GM23338 (cell line): ENCODE data around the gene CRYL1. TPM values are rescaled to one million over a fixed set of nuclear protein-coding genes. Genes with fewer than 3 reads are reported as not detected.

ENCODE experiments used
- ATAC-seq: fragments of 200-7000 bp; cut with Tn5 transposase; 3 replicates; pipeline ENCODE4 v1.9.1; 2020
- DNase-seq: peaks from one replicate; pipeline ENCODE4 v3.0.0-alpha.2; 2015; ENCODE audit warnings: low spot score
- H2AFZ ChIP-seq: fragments of 200-600 bp; sonication (generic); 2 replicates; pipeline ENCODE4 v1.8.0; 2016; ENCODE audit warnings: antibody characterized with exemption, mild to moderate bottlenecking, moderate library complexity
- H3F3A ChIP-seq: fragments of 200-600 bp; sonication (generic); replicated peaks from 2 replicates; pipeline ENCODE4 v1.8.0; 2017; ENCODE audit warnings: antibody characterized with exemption, mixed run types, low read depth
- H3K27ac ChIP-seq: fragments of 200-600 bp; sonication (generic); 2 replicates; pipeline ENCODE4 v1.6.1; 2016; ENCODE audit warnings: low read depth
- H3K27me3 ChIP-seq: fragments of 200-600 bp; sonication (generic); 2 replicates; pipeline ENCODE4 v1.8.0; 2016; ENCODE audit warnings: mild to moderate bottlenecking, mixed run types, moderate library complexity; ENCODE audit not compliant: insufficient read depth
- H3K36me3 ChIP-seq: fragments of 200-600 bp; sonication (generic); 2 replicates; pipeline ENCODE4 v1.8.0; 2016; ENCODE audit warnings: mild to moderate bottlenecking; ENCODE audit not compliant: insufficient read depth
- H3K4me1 ChIP-seq: fragments of 200-600 bp; sonication (generic); 2 replicates; pipeline ENCODE4 v1.8.0; 2016; ENCODE audit warnings: mild to moderate bottlenecking, moderate library complexity; ENCODE audit not compliant: insufficient read depth
- H3K4me2 ChIP-seq: fragments of 200-600 bp; sonication (generic); 2 replicates; pipeline ENCODE4 v1.7.1; 2017; ENCODE audit warnings: mixed run types
- H3K4me3 ChIP-seq: fragments of 200-600 bp; sonication (generic); 2 replicates; pipeline ENCODE4 v1.6.1; 2016; ENCODE audit warnings: mixed run types
- H3K79me2 ChIP-seq: fragments of 200-600 bp; sonication (generic); replicated peaks from 2 replicates; pipeline ENCODE4 v1.8.0; 2017; ENCODE audit warnings: mild to moderate bottlenecking; ENCODE audit not compliant: insufficient read depth
- H3K9me2 ChIP-seq: fragments of 200-600 bp; sonication (generic); 2 replicates; pipeline ENCODE4 v1.8.0; 2017; ENCODE audit not compliant: insufficient read depth
- H4K20me1 ChIP-seq: fragments of 200-600 bp; sonication (generic); replicated peaks from 2 replicates; pipeline ENCODE4 v1.8.0; 2017; ENCODE audit warnings: mild to moderate bottlenecking; ENCODE audit not compliant: insufficient read depth
- H3K27ac Mint-ChIP-seq: 2 replicates; pipeline ENCODE4 v1.8.0; 2020; ENCODE audit warnings: inconsistent platforms, mild to moderate bottlenecking, moderate library complexity, mixed read lengths
- H3K27me3 Mint-ChIP-seq: 3 replicates; pipeline ENCODE4 v1.8.0; 2022; ENCODE audit warnings: low read depth, mild to moderate bottlenecking, moderate library complexity, mixed read lengths, inconsistent platforms; ENCODE audit not compliant: insufficient read depth, poor library complexity
- H3K36me3 Mint-ChIP-seq: 3 replicates; pipeline ENCODE4 v1.8.0; 2021; ENCODE audit warnings: low read depth, mild to moderate bottlenecking, inconsistent platforms, moderate library complexity, mixed read lengths
- H3K4me1 Mint-ChIP-seq: 3 replicates; pipeline ENCODE4 v1.8.0; 2020; ENCODE audit warnings: mild to moderate bottlenecking, inconsistent platforms, mixed read lengths
- H3K4me3 Mint-ChIP-seq: 3 replicates; pipeline ENCODE4 v1.8.0; 2021; ENCODE audit warnings: moderate library complexity, mild to moderate bottlenecking, inconsistent platforms, mixed read lengths
- H3K9me3 Mint-ChIP-seq: 3 replicates; pipeline ENCODE4 v1.8.0; 2020; ENCODE audit warnings: moderate library complexity, mild to moderate bottlenecking, inconsistent platforms, mixed read lengths
- CREB1 ChIP-seq: fragments of 250-450 bp; sonication (Bioruptor Pico); IDR thresholded peaks from 2 replicates; pipeline ENCODE4 v1.5.0; 2020; ENCODE audit warnings: low read depth, mild to moderate bottlenecking, moderate library complexity
- EZH2 ChIP-seq: fragments of 200-600 bp; sonication (generic); IDR thresholded peaks from one replicate; pipeline ENCODE4 v1.8.0; 2017; ENCODE audit warnings: antibody characterized with exemption, mild to moderate bottlenecking, low read depth; ENCODE audit not compliant: unreplicated experiment
- EZH2phosphoT487 ChIP-seq: fragments of 200-600 bp; sonication (generic); IDR thresholded peaks from one replicate; pipeline ENCODE4 v1.8.1; 2018; ENCODE audit warnings: antibody characterized with exemption; ENCODE audit not compliant: unreplicated experiment
- JUNB ChIP-seq: IDR thresholded peaks from one replicate; pipeline ENCODE4 v1.6.1; 2016; ENCODE audit warnings: antibody characterized with exemption; ENCODE audit not compliant: unreplicated experiment
- POLR2AphosphoS5 ChIP-seq: IDR thresholded peaks from 2 replicates; pipeline ENCODE4 v1.6.1; 2016; ENCODE audit warnings: antibody characterized with exemption, low read depth
- STAT1 ChIP-seq: IDR thresholded peaks from one replicate; pipeline ENCODE4 v1.6.1; 2016; ENCODE audit warnings: antibody characterized with exemption; ENCODE audit not compliant: unreplicated experiment
- ZNF114 ChIP-seq: fragments of 250-450 bp; sonication (Bioruptor Pico); IDR thresholded peaks from 2 replicates; pipeline ENCODE4 v1.5.0; 2020; ENCODE audit warnings: mild to moderate bottlenecking, moderate library complexity
- ZNF331 ChIP-seq: fragments of 250-450 bp; sonication (Bioruptor Pico); IDR thresholded peaks from 2 replicates; pipeline ENCODE4 v1.5.0; 2020; ENCODE audit warnings: low read depth, mild to moderate bottlenecking, moderate library complexity
- polyA plus RNA-seq: library from polyadenylated mRNA; unstranded; fragments of >200 nt; fragmentation: Nextera tagmentation; extraction: Ambion mirVana; gene quantifications from 2 replicates; pipeline ENCODE4 v1.2.1, GENCODE V29; 2016
- total RNA-seq: library from RNA; depleted of rRNA; stranded (reverse); fragments of >200 nt; shearing (Covaris generic); gene quantifications from 2 replicates; pipeline ENCODE4 v1.2.3, GENCODE V29; 2014
- TF ChIP-seq, protein P1 (sequence below): IDR thresholded peaks from 2 replicates; pipeline ENCODE4 v1.6.1; 2016; ENCODE audit warnings: antibody characterized with exemption
- TF ChIP-seq, protein P2 (sequence below): fragments of 250-450 bp; sonication (Bioruptor Pico); IDR thresholded peaks from 2 replicates; pipeline ENCODE4 v1.5.0; 2020; ENCODE audit warnings: mild to moderate bottlenecking, moderate library complexity
- TF ChIP-seq, protein P3 (sequence below): IDR thresholded peaks from one replicate; pipeline ENCODE4 v1.6.1; 2018; ENCODE audit warnings: antibody characterized with exemption; ENCODE audit not compliant: unreplicated experiment
- TF ChIP-seq, protein P4 (sequence below), 2 experiments: fragments of 200-600 bp in 1 of 2; sonication (generic) in 1 of 2; conservative IDR thresholded peaks; 2 replicates each; pipeline versions ENCODE4 v1.5.1 to v1.6.1; 2016 to 2017; ENCODE audit warnings: antibody characterized with exemption in 2 of 2, low read depth in 2 of 2, mild to moderate bottlenecking in 2 of 2, moderate library complexity in 1 of 2

The CRYL1 gene
- total and polyA plus RNA-seq, 2 experiments from 2014 or later = 2.2 to 2.6 TPM

DNA sequence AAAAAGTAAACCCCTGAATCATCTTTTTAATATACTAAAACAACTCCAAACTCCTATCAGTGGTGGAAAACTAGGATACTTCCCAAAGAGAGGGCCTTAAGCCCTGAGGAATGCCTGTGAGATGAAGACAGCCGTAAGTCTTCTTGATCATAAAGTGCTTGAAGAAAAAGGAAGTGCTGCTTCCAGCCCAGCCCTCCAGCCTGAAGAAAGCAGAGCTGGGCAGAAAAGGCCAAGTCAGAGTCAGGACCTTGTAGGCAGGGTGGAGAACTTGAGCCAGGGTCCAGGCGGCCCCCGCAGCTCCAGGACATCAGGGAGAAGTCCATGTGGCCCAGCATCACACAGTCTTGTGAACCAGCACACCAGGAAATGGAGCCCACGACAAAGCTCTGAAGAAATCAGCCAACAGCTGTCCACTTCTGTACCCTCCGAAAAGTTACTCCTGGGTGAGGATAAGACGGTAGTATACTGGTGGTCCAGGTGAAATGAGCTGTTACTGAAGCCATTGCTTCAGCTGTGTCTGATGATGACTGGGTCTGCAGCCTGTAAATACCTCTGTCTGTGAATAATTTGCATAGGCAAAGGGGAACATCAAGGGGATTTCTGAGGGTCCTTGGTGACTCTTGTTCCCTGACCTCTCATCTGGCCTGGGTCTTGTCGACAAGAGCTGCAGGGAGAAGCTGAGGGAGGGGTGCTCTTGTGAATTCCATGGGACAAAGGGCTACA is 18.7 kb upstream of the CRYL1 start:
- H3K27ac Mint-ChIP-seq = no peak overlapping the region

More for the DNA sequence above, 18.7 kb upstream of the CRYL1 start:
- H3K27ac ChIP-seq = no peak overlapping the region
- H2AFZ ChIP-seq = peak overlapping the region; percentile 94
- no peaks in the 10 kb centered on the region for H4K20me1 ChIP-seq
- ATAC-seq (no peak), DNase-seq (no peak)
- no peaks in the 10 kb centered on the region for H3K27me3 ChIP-seq
- TF ChIP-seq POLR2AphosphoS5 (no peak), ZNF114 (CRISPR knock-in tag) (no peak), EZH2phosphoT487 (no peak), EZH2 (no peak), CREB1 (CRISPR knock-in tag) (no peak), JUNB (no peak), STAT1 (no peak), ZNF331 (no peak)
- TF ChIP-seq, protein P1, sequence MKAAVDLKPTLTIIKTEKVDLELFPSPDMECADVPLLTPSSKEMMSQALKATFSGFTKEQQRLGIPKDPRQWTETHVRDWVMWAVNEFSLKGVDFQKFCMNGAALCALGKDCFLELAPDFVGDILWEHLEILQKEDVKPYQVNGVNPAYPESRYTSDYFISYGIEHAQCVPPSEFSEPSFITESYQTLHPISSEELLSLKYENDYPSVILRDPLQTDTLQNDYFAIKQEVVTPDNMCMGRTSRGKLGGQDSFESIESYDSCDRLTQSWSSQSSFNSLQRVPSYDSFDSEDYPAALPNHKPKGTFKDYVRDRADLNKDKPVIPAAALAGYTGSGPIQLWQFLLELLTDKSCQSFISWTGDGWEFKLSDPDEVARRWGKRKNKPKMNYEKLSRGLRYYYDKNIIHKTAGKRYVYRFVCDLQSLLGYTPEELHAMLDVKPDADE = no peak
- TF ChIP-seq, protein P2, sequence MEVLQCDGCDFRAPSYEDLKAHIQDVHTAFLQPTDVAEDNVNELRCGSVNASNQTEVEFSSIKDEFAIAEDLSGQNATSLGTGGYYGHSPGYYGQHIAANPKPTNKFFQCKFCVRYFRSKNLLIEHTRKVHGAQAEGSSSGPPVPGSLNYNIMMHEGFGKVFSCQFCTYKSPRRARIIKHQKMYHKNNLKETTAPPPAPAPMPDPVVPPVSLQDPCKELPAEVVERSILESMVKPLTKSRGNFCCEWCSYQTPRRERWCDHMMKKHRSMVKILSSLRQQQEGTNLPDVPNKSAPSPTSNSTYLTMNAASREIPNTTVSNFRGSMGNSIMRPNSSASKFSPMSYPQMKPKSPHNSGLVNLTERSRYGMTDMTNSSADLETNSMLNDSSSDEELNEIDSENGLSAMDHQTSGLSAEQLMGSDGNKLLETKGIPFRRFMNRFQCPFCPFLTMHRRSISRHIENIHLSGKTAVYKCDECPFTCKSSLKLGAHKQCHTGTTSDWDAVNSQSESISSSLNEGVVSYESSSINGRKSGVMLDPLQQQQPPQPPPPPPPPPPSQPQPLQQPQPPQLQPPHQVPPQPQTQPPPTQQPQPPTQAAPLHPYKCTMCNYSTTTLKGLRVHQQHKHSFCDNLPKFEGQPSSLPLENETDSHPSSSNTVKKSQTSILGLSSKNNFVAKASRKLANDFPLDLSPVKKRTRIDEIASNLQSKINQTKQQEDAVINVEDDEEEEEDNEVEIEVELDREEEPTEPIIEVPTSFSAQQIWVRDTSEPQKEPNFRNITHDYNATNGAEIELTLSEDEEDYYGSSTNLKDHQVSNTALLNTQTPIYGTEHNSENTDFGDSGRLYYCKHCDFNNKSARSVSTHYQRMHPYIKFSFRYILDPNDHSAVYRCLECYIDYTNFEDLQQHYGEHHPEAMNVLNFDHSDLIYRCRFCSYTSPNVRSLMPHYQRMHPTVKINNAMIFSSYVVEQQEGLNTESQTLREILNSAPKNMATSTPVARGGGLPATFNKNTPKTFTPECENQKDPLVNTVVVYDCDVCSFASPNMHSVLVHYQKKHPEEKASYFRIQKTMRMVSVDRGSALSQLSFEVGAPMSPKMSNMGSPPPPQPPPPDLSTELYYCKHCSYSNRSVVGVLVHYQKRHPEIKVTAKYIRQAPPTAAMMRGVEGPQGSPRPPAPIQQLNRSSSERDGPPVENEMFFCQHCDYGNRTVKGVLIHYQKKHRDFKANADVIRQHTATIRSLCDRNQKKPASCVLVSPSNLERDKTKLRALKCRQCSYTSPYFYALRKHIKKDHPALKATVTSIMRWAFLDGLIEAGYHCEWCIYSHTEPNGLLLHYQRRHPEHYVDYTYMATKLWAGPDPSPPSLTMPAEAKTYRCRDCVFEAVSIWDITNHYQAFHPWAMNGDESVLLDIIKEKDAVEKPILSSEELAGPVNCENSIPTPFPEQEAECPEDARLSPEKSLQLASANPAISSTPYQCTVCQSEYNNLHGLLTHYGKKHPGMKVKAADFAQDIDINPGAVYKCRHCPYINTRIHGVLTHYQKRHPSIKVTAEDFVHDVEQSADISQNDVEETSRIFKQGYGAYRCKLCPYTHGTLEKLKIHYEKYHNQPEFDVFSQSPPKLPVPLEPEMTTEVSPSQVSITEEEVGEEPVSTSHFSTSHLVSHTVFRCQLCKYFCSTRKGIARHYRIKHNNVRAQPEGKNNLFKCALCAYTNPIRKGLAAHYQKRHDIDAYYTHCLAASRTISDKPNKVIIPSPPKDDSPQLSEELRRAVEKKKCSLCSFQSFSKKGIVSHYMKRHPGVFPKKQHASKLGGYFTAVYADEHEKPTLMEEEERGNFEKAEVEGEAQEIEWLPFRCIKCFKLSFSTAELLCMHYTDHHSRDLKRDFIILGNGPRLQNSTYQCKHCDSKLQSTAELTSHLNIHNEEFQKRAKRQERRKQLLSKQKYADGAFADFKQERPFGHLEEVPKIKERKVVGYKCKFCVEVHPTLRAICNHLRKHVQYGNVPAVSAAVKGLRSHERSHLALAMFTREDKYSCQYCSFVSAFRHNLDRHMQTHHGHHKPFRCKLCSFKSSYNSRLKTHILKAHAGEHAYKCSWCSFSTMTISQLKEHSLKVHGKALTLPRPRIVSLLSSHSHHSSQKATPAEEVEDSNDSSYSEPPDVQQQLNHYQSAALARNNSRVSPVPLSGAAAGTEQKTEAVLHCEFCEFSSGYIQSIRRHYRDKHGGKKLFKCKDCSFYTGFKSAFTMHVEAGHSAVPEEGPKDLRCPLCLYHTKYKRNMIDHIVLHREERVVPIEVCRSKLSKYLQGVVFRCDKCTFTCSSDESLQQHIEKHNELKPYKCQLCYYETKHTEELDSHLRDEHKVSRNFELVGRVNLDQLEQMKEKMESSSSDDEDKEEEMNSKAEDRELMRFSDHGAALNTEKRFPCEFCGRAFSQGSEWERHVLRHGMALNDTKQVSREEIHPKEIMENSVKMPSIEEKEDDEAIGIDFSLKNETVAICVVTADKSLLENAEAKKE (CRISPR knock-in tag) = no peak
- TF ChIP-seq, protein P3, sequence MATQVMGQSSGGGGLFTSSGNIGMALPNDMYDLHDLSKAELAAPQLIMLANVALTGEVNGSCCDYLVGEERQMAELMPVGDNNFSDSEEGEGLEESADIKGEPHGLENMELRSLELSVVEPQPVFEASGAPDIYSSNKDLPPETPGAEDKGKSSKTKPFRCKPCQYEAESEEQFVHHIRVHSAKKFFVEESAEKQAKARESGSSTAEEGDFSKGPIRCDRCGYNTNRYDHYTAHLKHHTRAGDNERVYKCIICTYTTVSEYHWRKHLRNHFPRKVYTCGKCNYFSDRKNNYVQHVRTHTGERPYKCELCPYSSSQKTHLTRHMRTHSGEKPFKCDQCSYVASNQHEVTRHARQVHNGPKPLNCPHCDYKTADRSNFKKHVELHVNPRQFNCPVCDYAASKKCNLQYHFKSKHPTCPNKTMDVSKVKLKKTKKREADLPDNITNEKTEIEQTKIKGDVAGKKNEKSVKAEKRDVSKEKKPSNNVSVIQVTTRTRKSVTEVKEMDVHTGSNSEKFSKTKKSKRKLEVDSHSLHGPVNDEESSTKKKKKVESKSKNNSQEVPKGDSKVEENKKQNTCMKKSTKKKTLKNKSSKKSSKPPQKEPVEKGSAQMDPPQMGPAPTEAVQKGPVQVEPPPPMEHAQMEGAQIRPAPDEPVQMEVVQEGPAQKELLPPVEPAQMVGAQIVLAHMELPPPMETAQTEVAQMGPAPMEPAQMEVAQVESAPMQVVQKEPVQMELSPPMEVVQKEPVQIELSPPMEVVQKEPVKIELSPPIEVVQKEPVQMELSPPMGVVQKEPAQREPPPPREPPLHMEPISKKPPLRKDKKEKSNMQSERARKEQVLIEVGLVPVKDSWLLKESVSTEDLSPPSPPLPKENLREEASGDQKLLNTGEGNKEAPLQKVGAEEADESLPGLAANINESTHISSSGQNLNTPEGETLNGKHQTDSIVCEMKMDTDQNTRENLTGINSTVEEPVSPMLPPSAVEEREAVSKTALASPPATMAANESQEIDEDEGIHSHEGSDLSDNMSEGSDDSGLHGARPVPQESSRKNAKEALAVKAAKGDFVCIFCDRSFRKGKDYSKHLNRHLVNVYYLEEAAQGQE = no peak
- TF ChIP-seq, protein P4, sequence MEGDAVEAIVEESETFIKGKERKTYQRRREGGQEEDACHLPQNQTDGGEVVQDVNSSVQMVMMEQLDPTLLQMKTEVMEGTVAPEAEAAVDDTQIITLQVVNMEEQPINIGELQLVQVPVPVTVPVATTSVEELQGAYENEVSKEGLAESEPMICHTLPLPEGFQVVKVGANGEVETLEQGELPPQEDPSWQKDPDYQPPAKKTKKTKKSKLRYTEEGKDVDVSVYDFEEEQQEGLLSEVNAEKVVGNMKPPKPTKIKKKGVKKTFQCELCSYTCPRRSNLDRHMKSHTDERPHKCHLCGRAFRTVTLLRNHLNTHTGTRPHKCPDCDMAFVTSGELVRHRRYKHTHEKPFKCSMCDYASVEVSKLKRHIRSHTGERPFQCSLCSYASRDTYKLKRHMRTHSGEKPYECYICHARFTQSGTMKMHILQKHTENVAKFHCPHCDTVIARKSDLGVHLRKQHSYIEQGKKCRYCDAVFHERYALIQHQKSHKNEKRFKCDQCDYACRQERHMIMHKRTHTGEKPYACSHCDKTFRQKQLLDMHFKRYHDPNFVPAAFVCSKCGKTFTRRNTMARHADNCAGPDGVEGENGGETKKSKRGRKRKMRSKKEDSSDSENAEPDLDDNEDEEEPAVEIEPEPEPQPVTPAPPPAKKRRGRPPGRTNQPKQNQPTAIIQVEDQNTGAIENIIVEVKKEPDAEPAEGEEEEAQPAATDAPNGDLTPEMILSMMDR (conservative IDR thresholded peaks at IDR 0.05; ENCODE audit: low read depth in 2 of 2) = no peak
- Mint-ChIP-seq H3K4me1 (peaks cover 3% of the 10 kb centered on the region; the same call in 2 of the 3 replicates), H3K27me3 (peaks cover 8% of the 10 kb centered on the region), H3K36me3 (0 out of 3 replicates have a peak, but pooled peaks cover 2% of the 10 kb centered on the region), H3K9me3 (peaks cover 3% of the 10 kb centered on the region; the same call in 1 of the 3 replicates), H3K4me3 (no peak overlapping the region)
- no peak overlapping the region for H3K4me3 ChIP-seq
- H3K4me2 ChIP-seq = no peak overlapping the region
- no peaks in the 10 kb centered on the region for H3F3A ChIP-seq
- no peaks in the 10 kb centered on the region for H3K4me1 ChIP-seq
- H3K79me2 ChIP-seq = no peaks in the 10 kb centered on the region
- no peaks in the 10 kb centered on the region; the same call in 1 of the 2 replicates for H3K36me3 ChIP-seq
- H3K9me2 ChIP-seq = no peaks in the 10 kb centered on the region
